Ishikawa (cell line): ENCODE results near the gene PCDH9.

ENCODE experiments used
- CEBPB ChIP-seq: IDR thresholded peaks from 2 replicates; pipeline ENCODE4 v1.6.1; 2012
- CREB1 ChIP-seq: IDR thresholded peaks from 2 replicates; pipeline ENCODE4 v1.6.1; 2012; ENCODE audit warnings: low read depth
- EGR1 ChIP-seq: IDR thresholded peaks from 2 replicates; pipeline ENCODE4 v1.6.1; 2012
- EP300 ChIP-seq: IDR thresholded peaks from 2 replicates; pipeline ENCODE4 v1.6.1; 2012; ENCODE audit warnings: borderline replicate concordance
- FOXM1 ChIP-seq: IDR thresholded peaks from 2 replicates; pipeline ENCODE4 v1.6.1; 2012; ENCODE audit warnings: low read depth, borderline replicate concordance
- MAX ChIP-seq: IDR thresholded peaks from 2 replicates; pipeline ENCODE4 v1.6.1; 2012
- NFIC ChIP-seq: IDR thresholded peaks from 2 replicates; pipeline ENCODE4 v1.6.1; 2012
- RAD21 ChIP-seq: IDR thresholded peaks from 2 replicates; pipeline ENCODE4 v1.6.1; 2012; ENCODE audit warnings: low read depth
- REST ChIP-seq: IDR thresholded peaks from 2 replicates; pipeline ENCODE4 v1.6.1; 2012; ENCODE audit warnings: low read depth, mild to moderate bottlenecking
- TAF1 ChIP-seq: IDR thresholded peaks from 2 replicates; pipeline ENCODE4 v1.6.1; 2012; ENCODE audit warnings: low read depth, mild to moderate bottlenecking
- TCF12 ChIP-seq: IDR thresholded peaks from 2 replicates; pipeline ENCODE4 v1.6.1; 2012; ENCODE audit warnings: low read depth
- TEAD4 ChIP-seq: IDR thresholded peaks from 2 replicates; pipeline ENCODE4 v1.6.1; 2012
- USF1 ChIP-seq: IDR thresholded peaks from 2 replicates; pipeline ENCODE4 v1.6.1; 2012
- YY1 ChIP-seq: IDR thresholded peaks from 2 replicates; pipeline ENCODE4 v1.6.1; 2012; ENCODE audit warnings: low read depth
- ZBTB7A ChIP-seq: IDR thresholded peaks from 2 replicates; pipeline ENCODE4 v1.6.1; 2012; ENCODE audit warnings: low read depth

Gene PCDH9

GRCh38 chr13:66774046-66774445 is 456.1 kb downstream of the PCDH9 start:
- TF ChIP-seq ZBTB7A = no peak
- TF ChIP-seq NFIC = no peak
- no peak for TF ChIP-seq REST
- TF ChIP-seq TEAD4 = no peak
- TF ChIP-seq CREB1 = no peak
- no peak for TF ChIP-seq FOXM1
- TF ChIP-seq USF1 = no peak
- no peak for TF ChIP-seq TAF1
- TF ChIP-seq RAD21 = no peak
- TF ChIP-seq CEBPB = no peak
- no peak for TF ChIP-seq EGR1
- no peak for TF ChIP-seq EP300
- TF ChIP-seq TCF12 = no peak

GRCh38 chr13:66765559-66765958 is 464.6 kb downstream of the PCDH9 start:
- TF ChIP-seq TCF12 = no peak
- no peak for TF ChIP-seq ZBTB7A
- no peak for TF ChIP-seq CEBPB
- no peak for TF ChIP-seq TAF1
- TF ChIP-seq EGR1 = no peak
- TF ChIP-seq TEAD4 = no peak
- TF ChIP-seq MAX = no peak
- no peak for TF ChIP-seq YY1
- no peak for TF ChIP-seq NFIC
- no peak for TF ChIP-seq EP300
- no peak for TF ChIP-seq FOXM1
- TF ChIP-seq REST = no peak
- TF ChIP-seq RAD21 = no peak
- TF ChIP-seq USF1 = no peak
- TF ChIP-seq CREB1 = no peak

GRCh38 chr13:66759919-66760318 is 470.2 kb downstream of the PCDH9 start:
- TF ChIP-seq TAF1 = no peak
- no peak for TF ChIP-seq TCF12
- no peak for TF ChIP-seq CREB1
- no peak for TF ChIP-seq REST
- no peak for TF ChIP-seq FOXM1
- no peak for TF ChIP-seq TEAD4

- TF ChIP-seq TEAD4 (no peak), CEBPB (no peak), RAD21 (no peak), NFIC (no peak), REST (no peak), TAF1 (no peak), ZBTB7A (no peak), EP300 (no peak)
Observed at GRCh38 chr13:66751691-66752090, 478.4 kb downstream of the PCDH9 start.
